NCI-H146 treated with DMSO at 0.1 percent for 48 hours (cell line): ENCODE results near the gene IFITM10.

Source experiments
- DNase-seq: peaks from one replicate; lab custom pipeline; 2025; ENCODE audit not compliant: unreplicated experiment; lab: John Stamatoyannopoulos, UW

The IFITM10 gene

DNA sequence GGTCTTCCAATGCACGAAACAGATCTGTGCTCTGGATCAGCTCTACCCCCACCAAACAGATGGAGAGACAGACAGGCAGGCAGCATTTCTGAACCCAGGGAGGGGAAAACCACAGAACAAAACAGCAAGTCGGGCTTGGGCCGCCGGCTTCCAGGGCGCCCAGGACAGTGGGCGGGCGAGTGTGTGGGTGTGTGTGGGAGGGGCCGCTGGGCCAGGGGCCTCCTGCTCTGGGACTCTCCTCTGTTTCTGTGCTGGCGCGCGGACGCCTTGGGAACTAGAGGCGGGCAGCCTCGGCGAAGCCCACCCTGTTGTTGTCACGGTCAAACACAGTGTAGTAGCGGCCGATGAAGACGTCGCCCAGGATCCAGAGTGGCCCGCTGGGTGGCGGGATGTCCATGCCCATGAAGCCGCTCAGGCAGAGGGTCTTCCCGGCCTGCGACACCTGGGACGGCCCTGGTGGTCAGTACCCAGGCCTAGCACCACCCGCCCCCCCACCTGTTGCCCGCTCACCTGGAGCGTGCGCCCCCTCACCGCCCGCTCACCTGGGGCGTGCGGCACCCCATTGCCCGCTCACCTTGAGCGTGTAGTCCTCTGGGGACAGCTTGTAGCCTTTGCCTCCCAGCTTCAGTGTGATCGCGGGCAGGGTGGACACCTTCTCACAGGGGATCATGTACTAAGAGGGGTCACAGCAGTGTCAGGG lies 3.0 kb upstream of the IFITM10 start:
- no peak for DNase-seq

GRCh38 chr11:1752907-1753228 lies 2.5 kb upstream of the IFITM10 start:
- DNase-seq, result no peak

GRCh38 chr11:1751999-1752906 lies 1.9 kb upstream of the IFITM10 start:
- no peak for DNase-seq

GRCh38 chr11:1751531-1751921 lies 1.1 kb upstream of the IFITM10 start:
- DNase-seq, result no peak

- no peak for DNase-seq
Observed at GRCh38 chr11:1750840-1751530, 590 bp upstream of the IFITM10 start.

- DNase-seq, result no peak
Observed at GRCh38 chr11:1749395-1750351, 722 bp downstream of the IFITM10 start.

- no peak for DNase-seq
Observed at GRCh38 chr11:1748636-1749394, 1.6 kb downstream of the IFITM10 start.

DNA sequence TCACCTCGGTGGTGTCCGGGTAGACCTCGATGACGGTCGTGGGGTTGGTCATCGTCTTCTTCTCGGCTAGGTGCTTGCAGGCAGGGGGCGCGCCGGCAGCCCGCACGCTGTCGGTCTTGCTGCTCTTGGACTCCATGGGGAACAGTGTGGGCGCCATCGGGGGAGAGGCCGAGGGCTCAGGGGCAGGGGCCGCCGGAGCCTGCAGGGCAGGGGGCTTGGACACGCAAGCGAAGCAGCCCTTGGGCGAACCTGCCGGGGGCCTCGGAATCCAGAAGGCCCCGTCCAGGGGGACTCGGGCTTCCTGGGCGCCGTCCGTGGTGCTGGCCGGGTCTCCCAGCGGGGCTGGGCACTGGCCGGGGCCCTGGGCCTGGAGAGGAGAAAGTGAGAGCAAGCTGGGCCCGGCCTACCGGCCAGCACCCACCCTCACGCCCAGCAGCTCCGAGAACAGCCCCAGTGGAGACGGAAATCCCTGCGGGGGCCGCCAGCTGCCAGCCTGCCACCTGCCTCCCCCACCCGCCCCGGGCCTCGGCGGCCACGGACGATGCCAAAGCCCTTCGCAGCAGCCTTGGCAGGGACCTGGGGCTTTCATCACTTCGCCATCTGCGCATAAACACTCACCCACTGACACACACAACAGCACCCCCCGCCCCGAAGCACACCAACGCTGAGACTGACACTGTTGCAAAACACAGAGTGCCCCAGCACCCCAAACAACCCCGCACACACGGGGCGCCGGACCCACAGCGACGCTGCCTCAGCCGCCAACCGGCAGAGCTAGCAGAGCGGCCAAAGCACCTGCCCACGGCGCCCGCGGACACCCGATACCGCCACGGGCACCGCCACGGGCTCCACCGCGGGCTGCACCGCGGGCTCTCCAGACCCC lies 2.4 kb downstream of the IFITM10 start:
- no peak for DNase-seq

DNA sequence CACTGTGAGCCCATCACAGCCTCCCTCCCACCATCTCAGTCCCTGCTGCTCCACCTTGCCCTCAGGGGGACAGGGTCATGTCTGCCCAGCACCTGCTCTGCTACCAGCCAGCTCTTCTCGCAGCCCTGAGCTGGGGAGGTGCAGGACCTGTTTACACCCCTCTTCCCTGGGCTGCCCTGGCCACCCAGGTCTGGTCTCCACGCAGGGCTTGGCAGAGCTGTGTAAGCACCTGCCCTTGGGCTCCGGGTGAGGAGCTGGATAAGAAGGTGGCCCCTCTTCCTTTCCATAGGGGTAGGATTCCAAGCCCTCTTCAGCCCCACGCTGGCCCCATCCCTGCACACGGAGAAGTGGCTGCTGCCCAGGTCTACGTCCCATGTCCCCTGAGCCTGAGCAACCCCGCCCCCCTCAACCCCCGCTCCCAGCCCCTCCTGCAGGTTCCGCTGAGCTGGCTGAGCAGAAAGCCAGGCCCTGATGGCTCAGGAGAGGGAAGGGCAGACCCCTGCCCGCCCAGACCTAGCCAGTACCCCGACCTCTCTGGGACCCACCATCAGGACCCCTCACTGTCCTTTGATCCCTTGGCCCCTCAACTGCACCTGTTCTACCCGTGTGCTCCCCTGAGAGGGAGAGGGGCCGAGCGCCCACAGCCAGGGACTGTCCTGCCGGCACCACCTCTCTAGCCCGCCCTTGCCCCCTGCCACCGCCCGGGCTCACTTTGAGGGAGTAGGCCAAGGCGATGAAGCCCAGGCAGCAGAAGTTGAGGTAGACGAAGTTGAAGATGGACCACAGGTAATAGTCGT lies 3.2 kb downstream of the IFITM10 start:
- no peak for DNase-seq

GRCh38 chr11:1746511-1746931 lies 3.9 kb downstream of the IFITM10 start:
- no peak for DNase-seq

DNA sequence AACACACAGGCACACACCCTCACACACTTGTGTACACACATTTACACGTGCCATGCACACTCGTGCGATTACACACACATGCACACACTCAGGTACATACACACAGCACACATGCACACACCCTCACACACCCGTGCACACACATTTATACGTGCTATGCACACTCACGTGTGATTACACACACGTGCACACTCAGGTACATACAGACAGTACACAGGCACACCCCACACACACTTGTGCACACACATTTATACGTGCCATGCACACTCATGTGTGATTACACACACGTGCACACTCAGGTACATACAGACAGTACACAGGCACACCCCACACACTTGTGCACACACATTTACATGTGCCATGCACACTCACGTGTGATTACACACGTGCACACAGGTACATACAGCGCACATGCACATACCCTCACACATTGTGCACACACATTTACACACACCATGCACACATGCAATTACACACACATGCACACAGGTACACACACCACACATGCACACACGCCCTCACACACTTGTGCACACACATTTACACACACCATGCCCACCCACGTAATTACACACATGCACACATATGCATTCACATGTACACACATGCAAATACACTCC lies 4.6 kb downstream of the IFITM10 start:
- no peak for DNase-seq

DNA sequence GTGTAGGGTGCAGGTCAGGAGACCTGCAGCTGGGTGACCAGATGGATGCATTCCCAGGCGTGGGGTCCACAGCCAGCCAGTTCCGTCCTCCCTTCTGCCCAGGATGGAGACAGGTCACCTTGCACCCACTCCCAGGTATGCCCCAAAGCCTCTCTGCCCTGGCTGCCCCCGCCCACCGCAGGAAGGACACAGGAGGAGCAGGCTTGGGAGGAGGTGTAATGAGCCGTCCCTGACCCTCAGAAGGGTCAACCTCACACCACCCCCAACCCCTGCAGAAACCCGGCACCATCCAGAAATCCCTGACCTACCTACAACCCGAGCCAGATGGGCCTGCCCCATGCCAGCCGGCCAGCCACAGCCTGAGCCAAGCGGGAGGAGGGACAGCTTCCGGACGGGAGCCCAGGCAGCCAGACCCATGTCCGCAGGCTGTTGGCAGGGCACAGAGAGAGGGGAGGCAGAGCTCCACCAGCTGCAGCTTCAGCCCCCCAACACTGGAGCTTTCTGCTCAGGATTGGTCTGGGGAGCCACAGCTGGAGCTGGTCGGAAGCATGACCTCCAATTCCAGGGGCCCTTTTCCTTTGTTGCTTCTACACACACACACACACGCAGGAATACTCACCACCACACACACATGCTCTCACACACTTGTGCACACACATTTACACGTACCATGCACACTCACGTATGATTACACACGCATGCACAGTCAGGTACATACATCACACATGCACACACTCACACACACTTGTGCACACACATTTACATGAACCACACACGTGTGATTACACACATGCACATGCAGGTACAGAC lies 5.3 kb downstream of the IFITM10 start:
- no peak for DNase-seq

- no peak for DNase-seq
Observed at GRCh38 chr11:1744137-1744886, 6.1 kb downstream of the IFITM10 start.

DNA sequence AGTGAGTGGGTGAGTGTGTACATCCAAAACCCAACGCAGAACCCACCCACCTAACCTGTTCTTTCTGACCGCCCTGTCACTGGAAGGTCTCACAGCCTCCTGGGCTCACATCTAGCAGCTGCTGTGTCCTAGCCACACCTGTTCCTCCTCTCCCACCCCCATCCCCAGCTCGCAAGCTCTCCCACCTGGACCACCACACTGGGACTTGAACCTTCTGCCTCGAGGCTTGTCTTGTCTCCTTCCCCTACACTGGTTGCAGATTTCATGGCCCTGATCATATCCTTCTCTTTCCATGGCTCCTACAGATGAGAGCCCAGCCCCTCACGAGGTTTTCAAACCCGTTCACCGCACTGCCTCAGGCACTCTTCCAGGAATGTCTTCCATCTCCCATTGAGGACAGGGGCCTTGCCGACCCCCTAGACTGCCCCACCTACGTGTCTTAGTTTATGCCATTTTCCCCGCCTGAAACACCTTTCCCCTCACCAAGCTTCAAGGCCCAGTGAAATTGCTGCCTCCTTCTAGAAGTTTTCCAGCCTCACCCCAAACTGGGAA lies 6.7 kb downstream of the IFITM10 start:
- no peak for DNase-seq

- no peak for DNase-seq
Observed at GRCh38 chr11:1742869-1743584, 7.4 kb downstream of the IFITM10 start.
